ENCODE results near the gene PPP2R5C.
"Not testable (repeated sequence)": the region's sequence is repeated elsewhere in the genome, so short reads cannot be mapped to it uniquely, and the experiment has no call there.

Gene PPP2R5C

DNA sequence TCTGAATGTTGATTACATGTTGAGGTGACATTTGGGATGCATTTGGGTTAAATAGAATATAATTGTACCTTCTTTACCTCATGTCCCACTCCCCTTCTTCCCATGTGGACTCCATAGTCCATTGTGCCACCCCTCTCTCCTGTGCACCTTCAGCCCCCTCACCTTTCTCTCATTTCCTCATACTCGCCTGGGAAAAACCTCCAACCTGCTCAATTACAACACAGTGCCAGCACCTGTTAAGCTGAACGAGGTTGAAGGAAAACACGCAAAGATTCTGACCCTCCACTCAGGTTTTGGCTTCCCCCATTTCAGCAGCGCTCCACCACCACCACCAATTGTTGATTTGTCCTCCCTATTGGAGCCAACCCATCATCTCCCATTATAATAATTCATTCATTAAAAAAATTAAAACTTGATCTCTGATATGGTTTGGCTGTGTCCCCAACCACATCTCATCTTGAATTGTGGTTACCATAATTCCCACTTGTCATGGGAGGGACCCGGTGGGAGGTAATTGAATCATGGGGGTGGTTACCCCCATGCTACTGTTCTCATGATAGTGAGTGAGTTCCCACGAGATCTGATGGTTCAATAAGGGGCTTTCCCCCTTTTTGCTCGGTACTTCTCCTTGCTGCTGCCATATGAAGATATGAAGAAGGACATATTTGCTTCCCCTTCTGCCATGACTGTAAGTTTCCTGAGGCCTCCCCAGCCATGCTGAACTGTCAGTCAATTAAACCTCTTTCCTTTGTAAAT is 33.7 kb upstream of the PPP2R5C start:
- no peak for DNase-seq

- no peak for DNase-seq
These were observed 33.2 kb upstream of the PPP2R5C start for GRCh38 chr14:101728367-101728742.

GRCh38 chr14:101729382-101729781 is 32.1 kb upstream of the PPP2R5C start:
- no peak for DNase-seq

GRCh38 chr14:101730157-101730556 is 31.4 kb upstream of the PPP2R5C start:
- DNase-seq = not testable (repeated sequence)

- no peak for DNase-seq
These were observed 30.8 kb upstream of the PPP2R5C start for GRCh38 chr14:101730626-101731186.

DNA sequence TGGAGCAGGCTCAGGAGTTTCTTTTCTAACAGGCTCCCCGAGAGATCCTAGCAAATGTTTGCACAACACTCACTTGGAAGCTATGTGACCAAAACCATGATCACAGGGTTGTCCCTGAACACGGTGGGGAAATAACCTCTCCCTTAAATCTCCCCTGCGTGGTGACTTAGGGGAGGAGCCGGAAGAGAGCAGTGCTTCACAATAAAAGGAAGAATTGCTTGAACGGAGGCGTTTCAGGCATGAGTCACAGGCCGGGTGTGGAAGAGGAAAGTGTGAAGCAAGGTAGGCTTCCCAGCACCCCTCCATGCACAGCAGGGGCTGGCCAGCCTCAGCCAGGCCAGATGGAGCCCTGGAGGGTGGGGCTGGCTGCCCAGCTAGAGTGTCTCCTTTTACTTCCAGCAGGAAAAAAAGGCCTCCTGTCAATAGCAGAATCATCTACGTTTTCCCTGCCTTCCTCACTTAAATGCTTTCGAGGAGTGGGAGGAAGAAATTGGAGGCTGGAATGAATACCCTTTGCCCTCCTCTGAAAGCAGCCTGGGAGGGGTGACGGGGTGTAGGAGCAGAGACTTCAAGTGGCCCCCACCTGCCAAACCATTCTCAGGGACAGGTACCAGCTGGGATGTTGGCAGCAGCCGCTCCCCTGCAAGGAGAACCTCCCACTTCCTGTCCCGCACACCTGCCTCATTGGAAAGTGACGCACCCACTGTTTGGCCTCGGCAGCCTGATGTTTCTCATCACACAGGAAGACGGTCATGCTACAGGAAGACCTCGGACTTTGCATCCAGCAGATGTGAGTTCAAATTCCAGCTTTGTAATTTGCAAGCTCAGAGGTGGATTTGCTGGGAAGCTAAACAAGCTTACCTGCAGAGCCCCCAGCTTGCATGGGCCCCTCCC is 30.1 kb upstream of the PPP2R5C start:
- DNase-seq = peak; percentile 91

- DNase-seq = no peak
These were observed 29.4 kb upstream of the PPP2R5C start for GRCh38 chr14:101732118-101732517.

GRCh38 chr14:101733211-101733610 is 28.3 kb upstream of the PPP2R5C start:
- no peak for DNase-seq

GRCh38 chr14:101734246-101734847 is 27.2 kb upstream of the PPP2R5C start:
- DNase-seq = no peak

DNA sequence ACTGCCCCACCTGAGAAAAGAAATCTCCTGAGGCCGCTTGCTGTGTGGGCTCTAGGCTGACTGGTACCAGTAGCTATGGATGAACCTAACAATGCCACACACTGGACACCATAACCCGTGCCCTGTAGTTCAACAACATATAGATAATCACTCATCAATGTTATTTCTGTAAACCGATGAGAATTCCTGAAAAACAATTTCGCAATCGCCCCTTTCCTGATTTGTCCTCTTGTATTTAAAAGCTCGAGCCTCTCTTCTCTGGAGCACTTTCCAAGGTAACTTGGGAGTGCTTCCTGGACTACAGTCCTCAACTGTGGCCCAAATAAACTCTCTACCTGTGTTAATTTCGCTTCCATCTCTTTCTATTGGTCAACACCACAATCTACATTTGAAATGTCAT is 26.1 kb upstream of the PPP2R5C start:
- no peak for DNase-seq

DNA sequence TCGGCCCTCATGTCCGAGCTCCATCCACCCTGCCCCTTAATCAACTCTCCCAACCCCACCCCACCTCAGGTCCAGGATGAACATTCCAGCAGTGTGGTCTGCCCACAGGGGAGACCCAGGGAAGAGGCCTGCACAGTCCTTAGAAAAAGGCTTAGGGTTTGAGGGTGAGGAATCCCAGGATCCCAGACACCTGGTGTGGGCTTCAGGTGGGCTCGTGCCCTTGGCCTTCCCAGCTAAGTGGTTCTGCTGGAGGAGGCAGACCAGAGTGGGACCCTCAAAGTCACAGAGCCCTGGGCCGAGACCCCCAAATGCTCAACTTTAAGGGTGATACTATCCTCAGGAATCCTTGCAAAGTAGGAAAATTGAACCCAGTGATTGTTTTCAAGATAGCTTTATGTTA is 25.4 kb upstream of the PPP2R5C start:
- DNase-seq = no peak

GRCh38 chr14:101736585-101736984 is 24.9 kb upstream of the PPP2R5C start:
- DNase-seq = no peak

DNA sequence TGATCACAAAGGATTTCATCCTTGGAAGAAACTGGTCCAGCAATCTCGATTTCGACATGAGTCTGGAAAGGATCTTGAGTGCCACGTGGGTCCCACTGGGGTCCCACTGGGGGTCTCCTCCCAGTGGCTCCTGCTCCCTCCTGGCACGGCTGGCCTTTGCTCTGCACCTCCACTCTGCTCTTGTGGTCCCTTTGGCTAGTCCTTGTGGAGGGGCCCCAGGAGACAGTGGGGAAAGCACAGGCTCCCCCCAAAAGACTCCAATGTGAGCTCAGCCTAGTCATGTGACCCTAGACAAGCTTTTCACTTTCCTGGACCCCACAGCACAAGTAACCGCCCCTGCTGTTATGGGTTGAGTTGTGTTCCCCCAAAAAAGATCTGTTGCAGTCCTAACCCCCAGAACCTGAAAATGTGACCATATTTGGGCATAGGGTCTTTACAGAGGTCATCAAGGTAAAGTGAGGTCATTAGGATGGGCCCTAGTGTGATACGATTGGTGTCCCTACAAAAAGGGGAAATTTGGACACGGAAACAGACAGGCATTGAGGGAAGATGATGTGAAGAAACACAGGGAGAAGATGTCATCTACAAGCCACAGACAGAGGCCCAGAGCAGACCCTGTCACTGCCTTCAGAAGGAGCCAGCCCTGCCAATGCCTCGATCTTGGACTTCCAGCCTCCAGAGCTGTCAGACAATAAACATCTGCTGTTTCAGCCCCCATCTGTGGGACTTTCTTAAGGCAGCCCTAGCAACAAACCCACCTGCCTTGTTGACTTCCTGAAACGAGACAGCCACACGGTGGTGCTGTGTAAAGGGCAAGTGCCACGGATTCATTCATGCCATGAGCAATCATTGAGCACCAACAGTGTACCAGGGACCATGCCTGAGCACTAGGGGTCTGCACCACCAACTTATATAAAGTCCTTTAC is 23.8 kb upstream of the PPP2R5C start:
- DNase-seq = peak; percentile 29

DNA sequence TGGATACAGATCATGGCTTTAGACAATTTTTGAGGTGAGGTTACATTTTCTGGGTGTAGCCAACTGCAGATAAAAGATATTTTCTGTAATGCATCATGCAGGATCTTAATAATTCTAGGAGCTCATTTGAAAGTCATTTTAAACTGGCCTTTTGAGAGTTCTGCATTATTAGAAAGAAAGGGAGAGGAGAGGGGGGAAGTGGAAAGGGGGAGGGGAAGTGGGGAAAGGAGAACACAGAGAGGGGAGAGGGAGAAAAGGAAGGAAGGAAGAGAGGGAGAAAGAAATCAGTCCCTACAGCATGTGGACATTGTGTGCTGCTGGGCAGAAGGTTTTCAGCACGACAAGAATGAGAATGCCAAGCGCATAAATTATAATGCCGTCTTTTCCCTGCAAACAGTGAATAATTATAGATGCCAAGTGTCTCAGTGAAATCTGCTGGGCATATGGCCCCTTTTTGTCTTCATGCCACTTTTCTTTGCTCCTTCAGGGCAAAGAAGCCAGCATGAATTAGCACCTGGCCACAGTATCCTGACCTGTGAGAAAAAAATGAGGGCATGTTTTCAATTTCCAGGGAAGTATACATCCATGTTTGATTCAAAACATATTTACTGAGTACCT is 22.7 kb upstream of the PPP2R5C start:
- no peak for DNase-seq

DNA sequence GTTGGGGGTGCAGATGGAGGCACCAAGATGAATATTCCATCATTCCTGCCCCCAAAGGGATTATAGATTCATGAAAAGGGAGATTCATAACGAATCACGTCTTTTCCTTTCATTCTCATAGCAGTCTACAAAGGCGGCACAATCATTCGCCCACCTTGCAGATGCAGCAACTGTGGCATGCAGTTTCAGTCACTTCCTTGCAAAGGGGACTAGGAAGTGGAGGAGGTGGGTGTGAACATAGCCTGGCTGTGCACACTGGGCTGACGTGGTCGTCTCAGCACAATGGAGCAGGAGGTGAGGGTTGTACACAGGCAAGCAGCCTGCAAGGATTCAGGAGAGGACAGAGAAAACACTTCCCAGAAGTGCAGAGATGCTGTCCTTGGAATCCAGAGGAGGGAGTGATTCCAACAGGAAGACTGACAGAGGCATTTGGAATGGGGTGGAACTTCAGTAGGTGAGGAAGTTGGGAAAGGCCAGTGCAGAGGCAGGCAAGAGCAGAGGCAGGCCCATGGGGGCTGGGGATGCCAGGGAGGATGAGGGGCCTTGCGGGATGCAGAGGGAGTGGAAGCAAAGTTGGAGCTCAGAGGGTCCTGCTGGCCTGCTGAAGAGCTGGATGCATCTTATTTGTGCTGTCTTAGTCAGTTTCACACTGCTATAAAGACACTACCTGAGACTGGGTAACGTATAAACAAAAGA is 21.9 kb upstream of the PPP2R5C start:
- no peak for DNase-seq

- DNase-seq = no peak
These were observed 20.5 kb upstream of the PPP2R5C start for GRCh38 chr14:101740981-101741380.

GRCh38 chr14:101743701-101744100 is 17.8 kb upstream of the PPP2R5C start:
- DNase-seq = no peak

- not testable (repeated sequence) for DNase-seq
These were observed 17.1 kb upstream of the PPP2R5C start for GRCh38 chr14:101744382-101744781.

DNA sequence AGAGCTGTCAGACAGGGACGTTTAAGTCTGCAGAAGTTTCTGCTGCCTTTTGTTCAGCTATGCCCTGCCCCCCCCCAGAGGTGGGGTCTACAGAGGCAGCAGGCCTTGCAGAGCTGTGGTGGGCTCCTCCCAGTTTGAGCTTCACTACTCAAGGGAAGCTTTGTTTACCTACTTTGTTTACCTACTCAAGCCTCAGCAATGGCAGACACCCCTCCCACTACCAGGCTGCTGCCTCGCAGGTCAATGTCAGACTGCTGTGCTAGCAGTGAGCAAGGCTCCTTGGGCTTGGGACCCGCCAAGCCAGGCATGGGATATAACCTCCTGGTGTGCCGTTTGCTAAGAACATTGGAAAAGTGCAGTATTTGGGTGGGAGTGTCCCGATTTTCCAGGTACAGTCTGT is 11.8 kb upstream of the PPP2R5C start:
- DNase-seq = not testable (repeated sequence)

DNA sequence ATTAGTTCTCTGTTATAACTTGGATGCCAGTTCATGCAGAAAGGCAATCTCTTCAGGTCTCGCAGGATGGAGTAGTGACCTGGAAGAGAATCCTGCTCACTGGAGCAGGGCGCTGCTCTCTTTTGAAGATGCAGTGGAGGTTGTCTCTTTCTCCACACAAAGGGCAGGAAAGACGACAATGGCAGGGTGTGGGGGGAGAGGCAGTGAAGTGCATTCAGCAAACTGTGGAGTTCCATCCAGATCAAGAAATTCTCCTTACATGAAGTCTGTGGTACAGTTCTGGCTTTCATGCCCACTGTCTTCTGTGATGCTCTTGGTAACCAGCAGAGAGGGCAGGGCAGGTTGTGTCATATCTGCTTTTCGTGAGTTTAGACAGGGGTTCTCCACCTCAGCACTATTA is 6.6 kb upstream of the PPP2R5C start:
- no peak for DNase-seq
